Measurements from ENCODE around the gene PCED1A. TPM values are rescaled to one million over a fixed set of nuclear protein-coding genes. Genes with fewer than 3 reads are reported as not detected.
A peak's percentile ranks its signal among the peaks of the same experiment; 100 is the strongest.

Gene PCED1A
- total RNA-seq, 1 donor from 2014 or later: 37.3 TPM

DNA sequence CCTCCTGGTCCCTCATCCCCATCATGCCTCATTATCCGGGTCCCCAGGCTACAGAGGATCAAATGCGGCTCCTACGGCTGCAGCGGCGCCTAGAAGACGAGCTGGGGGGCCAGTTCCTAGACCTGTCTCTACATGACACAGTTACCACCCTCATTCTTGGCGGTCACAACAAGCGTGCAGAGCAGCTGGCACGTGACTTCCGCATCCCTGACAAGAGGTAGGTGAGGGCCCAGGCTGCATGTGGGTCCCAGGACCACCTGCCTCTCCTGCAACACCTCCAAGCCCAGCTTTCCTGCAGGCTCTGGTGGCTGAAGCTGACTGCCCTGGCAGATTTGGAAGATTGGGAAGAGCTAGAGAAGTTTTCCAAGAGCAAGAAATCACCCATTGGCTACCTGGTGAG is 24.6 kb upstream of the PCED1A start:
- Mint-ChIP-seq H3K27me3 (ENCODE audit: low read depth) (no peaks in the 10 kb centered on the region), H3K36me3 (ENCODE audit: low read depth) (peaks cover 24% of the 10 kb centered on the region), H3K27ac (ENCODE audit: unreplicated experiment) (no peak overlapping the region), H3K4me1 (ENCODE audit: low read depth) (peaks cover 7% of the 10 kb centered on the region), H3K4me3 (ENCODE audit: unreplicated experiment) (no peak overlapping the region), H3K9me3 (ENCODE audit: low read depth) (no peaks in the 10 kb centered on the region)
- no peak for TF ChIP-seq CTCF (IDR thresholded peaks at IDR 0.05)
- no peak for DNase-seq (ENCODE audit: low spot score)

DNA sequence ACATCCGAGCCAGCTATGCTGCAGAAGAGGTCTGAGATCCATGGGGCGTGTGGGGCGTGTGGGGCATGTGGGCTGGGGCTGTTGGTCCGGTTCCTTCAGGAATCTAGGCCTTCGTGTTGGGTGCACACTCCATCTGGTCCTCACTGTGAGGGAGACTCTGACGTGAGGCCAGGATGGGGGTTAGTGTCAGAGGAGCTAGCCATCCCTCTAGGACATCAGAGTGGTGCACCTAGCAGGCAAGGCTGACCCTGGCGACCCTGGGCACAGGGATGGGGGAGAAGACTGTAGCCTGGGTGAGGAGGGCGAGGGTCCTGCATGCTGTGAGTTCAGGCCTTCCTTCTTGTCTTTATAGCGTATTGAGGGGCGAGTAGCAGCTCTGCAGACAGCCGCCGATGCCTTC is 24.2 kb upstream of the PCED1A start:
- no peak overlapping the region for H3K4me3 Mint-ChIP-seq (ENCODE audit: unreplicated experiment)
- peaks cover 5% of the 10 kb centered on the region for H3K4me1 Mint-ChIP-seq (ENCODE audit: low read depth)
- no peak for DNase-seq (ENCODE audit: low spot score)
- no peak overlapping the region for H3K27ac Mint-ChIP-seq (ENCODE audit: unreplicated experiment)
- H3K27me3 Mint-ChIP-seq (ENCODE audit: low read depth): no peaks in the 10 kb centered on the region
- no peak for TF ChIP-seq CTCF (IDR thresholded peaks at IDR 0.05)
- H3K36me3 Mint-ChIP-seq (ENCODE audit: low read depth): peaks cover 24% of the 10 kb centered on the region
- no peaks in the 10 kb centered on the region for H3K9me3 Mint-ChIP-seq (ENCODE audit: low read depth)

GRCh38 chr20:2859330-2860121 is 19.1 kb upstream of the PCED1A start:
- Mint-ChIP-seq H3K4me3 (ENCODE audit: unreplicated experiment) (no peak overlapping the region), H3K27ac (ENCODE audit: unreplicated experiment) (no peak overlapping the region), H3K27me3 (ENCODE audit: low read depth) (no peaks in the 10 kb centered on the region), H3K9me3 (ENCODE audit: low read depth) (no peaks in the 10 kb centered on the region), H3K36me3 (ENCODE audit: low read depth) (peaks cover 11% of the 10 kb centered on the region), H3K4me1 (ENCODE audit: low read depth) (no peaks in the 10 kb centered on the region)
- DNase-seq (ENCODE audit: low spot score): no peak
- TF ChIP-seq CTCF (IDR thresholded peaks at IDR 0.05): no peak

DNA sequence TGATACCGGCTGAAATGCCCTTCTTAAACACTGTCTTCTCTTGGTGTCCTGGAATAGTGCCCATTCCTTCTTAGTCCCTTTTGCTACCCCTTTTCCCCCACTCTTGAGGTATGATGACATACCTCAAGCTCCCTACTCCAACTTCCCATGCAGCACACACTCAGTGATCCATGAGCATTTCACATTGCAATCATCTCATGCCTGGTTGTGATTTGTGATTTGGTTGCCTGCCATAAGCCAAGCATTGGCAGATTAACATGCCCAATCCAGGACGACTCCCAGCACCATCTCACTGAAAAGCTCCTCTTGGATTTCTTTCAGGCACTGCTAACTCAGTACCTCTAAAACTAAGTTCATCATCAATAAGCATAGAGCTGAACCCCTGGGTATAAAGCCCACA is 18.1 kb upstream of the PCED1A start:
- DNase-seq (ENCODE audit: low spot score): no peak
- Mint-ChIP-seq H3K9me3 (ENCODE audit: low read depth) (no peaks in the 10 kb centered on the region), H3K4me1 (ENCODE audit: low read depth) (no peaks in the 10 kb centered on the region), H3K4me3 (ENCODE audit: unreplicated experiment) (no peak overlapping the region), H3K27ac (ENCODE audit: unreplicated experiment) (no peak overlapping the region), H3K27me3 (ENCODE audit: low read depth) (no peaks in the 10 kb centered on the region), H3K36me3 (ENCODE audit: low read depth) (peaks cover 9% of the 10 kb centered on the region)
- no peak for TF ChIP-seq CTCF (IDR thresholded peaks at IDR 0.05)

DNA sequence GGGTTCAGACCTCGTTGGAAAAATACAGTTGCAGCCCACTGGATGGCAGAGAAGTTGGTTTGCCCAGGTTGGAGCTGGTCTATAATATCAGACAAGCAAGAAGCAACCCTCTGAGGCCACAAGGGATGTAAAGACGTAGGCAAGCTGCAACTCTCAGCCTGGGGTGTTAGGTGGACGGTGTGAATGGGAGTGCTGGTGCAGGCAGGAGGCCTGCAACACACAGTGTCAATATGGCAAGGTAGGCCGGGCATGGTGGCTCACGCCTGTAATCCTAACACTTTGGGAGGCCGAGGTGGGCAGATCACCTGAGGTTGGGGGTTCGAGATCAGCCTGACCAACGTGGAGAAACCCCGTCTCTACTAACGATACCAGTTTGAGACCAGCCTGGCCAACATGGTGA is 10.6 kb upstream of the PCED1A start:
- H3K4me1 Mint-ChIP-seq (ENCODE audit: low read depth): peaks cover 6% of the 10 kb centered on the region
- no peaks in the 10 kb centered on the region for H3K36me3 Mint-ChIP-seq (ENCODE audit: low read depth)
- no peaks in the 10 kb centered on the region for H3K9me3 Mint-ChIP-seq (ENCODE audit: low read depth)
- H3K27ac Mint-ChIP-seq (ENCODE audit: unreplicated experiment): no peak overlapping the region
- H3K27me3 Mint-ChIP-seq (ENCODE audit: low read depth): no peaks in the 10 kb centered on the region
- DNase-seq (ENCODE audit: low spot score): peak; percentile 47
- TF ChIP-seq CTCF (IDR thresholded peaks at IDR 0.05): no peak
- H3K4me3 Mint-ChIP-seq (ENCODE audit: unreplicated experiment): no peak overlapping the region
